ENCODE results near the gene RIMBP3B.
"Not testable (repeated sequence)": the region's sequence is repeated elsewhere in the genome, so short reads cannot be mapped to it uniquely, and the experiment has no call there.

RIMBP3B gene, protein sequence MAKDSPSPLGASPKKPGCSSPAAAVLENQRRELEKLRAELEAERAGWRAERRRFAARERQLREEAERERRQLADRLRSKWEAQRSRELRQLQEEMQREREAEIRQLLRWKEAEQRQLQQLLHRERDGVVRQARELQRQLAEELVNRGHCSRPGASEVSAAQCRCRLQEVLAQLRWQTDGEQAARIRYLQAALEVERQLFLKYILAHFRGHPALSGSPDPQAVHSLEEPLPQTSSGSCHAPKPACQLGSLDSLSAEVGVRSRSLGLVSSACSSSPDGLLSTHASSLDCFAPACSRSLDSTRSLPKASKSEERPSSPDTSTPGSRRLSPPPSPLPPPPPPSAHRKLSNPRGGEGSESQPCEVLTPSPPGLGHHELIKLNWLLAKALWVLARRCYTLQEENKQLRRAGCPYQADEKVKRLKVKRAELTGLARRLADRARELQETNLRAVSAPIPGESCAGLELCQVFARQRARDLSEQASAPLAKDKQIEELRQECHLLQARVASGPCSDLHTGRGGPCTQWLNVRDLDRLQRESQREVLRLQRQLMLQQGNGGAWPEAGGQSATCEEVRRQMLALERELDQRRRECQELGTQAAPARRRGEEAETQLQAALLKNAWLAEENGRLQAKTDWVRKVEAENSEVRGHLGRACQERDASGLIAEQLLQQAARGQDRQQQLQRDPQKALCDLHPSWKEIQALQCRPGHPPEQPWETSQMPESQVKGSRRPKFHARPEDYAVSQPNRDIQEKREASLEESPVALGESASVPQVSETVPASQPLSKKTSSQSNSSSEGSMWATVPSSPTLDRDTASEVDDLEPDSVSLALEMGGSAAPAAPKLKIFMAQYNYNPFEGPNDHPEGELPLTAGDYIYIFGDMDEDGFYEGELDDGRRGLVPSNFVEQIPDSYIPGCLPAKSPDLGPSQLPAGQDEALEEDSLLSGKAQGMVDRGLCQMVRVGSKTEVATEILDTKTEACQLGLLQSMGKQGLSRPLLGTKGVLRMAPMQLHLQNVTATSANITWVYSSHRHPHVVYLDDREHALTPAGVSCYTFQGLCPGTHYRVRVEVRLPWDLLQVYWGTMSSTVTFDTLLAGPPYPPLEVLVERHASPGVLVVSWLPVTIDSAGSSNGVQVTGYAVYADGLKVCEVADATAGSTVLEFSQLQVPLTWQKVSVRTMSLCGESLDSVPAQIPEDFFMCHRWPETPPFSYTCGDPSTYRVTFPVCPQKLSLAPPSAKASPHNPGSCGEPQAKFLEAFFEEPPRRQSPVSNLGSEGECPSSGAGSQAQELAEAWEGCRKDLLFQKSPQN (N-terminal part only)

DNA sequence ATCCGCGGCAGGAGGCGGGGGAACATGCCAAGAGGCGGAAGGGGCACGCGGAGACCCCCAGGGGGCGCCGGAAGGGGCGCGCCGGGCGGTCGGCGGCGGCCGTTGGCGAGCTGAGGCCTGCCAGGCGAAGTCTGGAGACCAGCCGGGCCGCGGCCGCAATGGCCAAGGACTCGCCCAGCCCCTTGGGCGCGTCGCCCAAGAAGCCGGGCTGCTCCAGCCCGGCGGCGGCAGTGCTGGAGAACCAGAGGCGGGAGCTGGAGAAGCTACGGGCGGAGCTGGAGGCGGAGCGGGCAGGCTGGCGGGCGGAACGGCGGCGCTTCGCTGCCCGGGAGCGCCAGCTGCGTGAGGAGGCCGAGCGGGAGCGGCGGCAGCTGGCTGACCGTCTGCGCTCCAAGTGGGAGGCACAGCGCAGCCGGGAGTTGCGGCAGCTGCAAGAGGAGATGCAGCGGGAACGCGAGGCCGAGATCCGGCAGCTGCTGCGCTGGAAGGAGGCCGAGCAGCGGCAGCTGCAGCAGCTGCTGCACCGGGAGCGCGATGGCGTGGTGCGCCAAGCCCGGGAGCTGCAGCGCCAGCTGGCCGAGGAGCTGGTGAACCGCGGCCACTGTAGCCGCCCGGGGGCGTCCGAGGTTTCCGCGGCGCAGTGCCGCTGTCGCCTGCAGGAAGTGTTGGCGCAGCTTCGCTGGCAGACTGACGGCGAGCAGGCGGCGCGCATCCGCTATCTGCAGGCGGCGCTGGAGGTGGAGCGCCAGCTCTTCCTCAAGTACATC lies at the start of gene RIMBP3B:
RIMBP3B (plus strand) TSS at position 51 of the 767 bp plus-strand sequence; CDS start at position 159, 108 bp downstream.
- in situ Hi-C loops (cut with MboI; ENCODE audit: low sequenced_read_pairs) = not testable (repeated sequence)

DNA sequence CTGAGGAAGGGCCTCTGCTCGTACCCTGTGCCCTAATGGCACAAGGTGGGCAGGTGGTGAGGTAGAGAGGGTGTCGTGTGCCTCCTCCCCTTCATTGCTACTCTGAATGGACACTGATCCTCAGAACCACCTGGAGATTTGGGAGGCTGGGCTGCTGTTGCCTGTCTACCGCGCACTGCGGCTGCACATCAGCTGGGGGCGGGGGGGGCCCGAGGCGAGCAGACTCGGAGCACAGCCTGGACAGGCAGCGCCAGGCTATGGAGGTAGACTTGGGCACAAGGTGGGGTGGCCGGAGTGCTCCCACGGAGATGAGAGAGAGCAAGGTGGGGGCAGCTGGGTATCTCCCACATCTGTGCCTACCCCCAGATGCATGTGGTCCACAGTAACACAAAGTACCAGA lies 26.0 kb upstream of the RIMBP3B start:
- in situ Hi-C loops (cut with MboI; ENCODE audit: low sequenced_read_pairs) = not testable (repeated sequence)

DNA sequence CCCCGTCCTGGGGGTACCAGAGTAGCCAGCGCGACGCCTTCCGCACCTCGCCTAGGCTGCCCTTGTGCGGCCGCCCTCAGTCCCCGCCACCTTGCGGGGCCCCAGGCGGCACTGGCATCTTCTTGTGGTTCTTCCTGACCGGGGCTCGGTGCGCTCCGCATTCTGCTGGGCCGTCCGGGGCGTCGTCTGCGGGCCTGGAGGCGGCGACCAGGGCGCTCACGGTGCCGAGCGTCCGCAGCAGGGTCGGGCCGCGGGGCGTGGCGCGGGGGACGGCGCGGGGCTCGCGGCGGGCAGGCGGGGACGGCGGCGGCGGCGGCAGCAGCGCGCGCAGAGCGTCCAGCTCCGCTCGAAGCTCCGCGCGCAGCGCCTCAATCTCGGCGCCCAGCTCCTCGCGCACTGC lies 23.0 kb upstream of the RIMBP3B start:
- in situ Hi-C loops (cut with MboI; ENCODE audit: low sequenced_read_pairs) = not testable (repeated sequence)

DNA sequence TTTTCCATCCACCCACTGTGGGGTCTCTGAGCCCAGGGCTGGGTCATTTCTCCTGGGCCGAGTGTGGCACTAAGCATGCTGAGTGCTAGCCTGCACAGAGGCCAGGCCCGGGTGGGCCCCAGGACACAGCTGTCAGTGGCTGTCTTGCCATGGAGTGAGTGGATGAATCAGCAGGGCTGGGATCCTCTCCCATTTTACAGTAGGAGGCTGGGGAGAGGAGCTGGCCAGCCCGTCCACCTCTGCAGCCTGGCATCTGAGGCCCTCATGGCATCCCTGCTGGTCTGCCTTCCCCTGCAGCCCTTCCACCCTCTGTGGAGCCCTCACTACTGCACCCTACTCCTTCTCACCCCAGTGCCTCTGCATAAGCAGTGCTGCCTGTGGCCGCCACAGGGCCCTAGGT lies 21.1 kb upstream of the RIMBP3B start:
- in situ Hi-C loops (cut with MboI; ENCODE audit: low sequenced_read_pairs) = not testable (repeated sequence)

DNA sequence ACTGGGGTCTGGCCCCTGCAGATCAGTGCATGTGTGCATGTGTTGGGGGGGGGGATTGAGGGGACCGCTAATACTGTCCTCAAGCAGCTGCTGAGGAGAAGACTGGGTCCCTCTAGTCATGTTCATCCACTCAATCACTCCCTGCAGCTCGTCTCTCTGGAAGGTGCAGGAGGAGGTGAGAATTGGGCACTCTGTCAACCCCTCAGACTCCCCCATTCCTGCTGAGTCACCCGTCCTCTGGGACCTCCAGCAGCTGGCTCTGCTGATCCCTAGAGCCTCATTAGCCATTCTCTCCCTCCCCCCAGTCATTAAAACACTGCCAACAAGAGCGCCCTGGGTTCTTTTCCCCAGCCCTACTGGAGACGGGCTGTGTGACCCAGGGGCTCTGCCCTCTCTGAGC lies 20.5 kb upstream of the RIMBP3B start:
- in situ Hi-C loops (cut with MboI; ENCODE audit: low sequenced_read_pairs) = not testable (repeated sequence)

DNA sequence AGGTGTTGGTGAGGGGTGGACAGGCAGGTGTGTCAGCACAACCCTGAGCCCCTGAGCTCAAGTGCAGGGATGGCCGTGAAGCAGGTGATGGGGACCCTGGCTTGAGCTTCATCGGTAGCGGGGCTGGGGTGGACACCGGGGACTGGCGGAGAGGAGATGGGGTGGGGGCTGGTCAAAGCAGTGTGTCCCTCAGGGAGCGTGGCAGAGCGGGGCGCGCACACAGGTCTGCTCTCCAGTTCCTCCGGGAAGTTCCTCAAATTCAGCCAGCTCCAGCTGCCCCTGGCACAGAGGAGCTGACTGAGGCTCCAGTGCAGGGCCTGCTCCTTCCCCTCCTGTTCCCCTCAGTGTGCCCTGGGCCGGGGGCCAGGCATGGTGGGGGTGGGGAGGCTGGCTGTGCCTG lies 19.7 kb upstream of the RIMBP3B start:
- in situ Hi-C loops (cut with MboI; ENCODE audit: low sequenced_read_pairs) = not testable (repeated sequence)

DNA sequence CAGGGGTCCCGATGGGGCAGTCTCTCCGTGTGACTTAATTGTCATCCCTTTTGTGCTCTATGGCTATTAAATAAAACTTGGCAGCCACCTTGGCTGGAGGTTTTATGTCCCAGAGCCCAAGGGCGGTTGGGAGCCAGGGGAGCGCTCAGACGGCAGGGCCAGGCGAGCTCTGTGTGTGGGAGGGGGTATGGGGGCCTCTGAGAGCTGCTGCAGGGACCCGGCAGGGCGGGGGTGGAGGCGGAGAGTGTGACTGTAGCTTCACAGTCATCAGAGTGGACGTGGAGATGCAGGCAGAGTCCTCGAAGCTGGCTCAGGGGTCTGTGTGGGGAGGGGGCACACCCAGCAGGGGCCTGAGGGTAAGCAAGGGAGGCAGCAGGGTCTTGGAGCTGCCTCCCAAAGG lies 19.2 kb upstream of the RIMBP3B start:
- in situ Hi-C loops (cut with MboI; ENCODE audit: low sequenced_read_pairs) = not testable (repeated sequence)

DNA sequence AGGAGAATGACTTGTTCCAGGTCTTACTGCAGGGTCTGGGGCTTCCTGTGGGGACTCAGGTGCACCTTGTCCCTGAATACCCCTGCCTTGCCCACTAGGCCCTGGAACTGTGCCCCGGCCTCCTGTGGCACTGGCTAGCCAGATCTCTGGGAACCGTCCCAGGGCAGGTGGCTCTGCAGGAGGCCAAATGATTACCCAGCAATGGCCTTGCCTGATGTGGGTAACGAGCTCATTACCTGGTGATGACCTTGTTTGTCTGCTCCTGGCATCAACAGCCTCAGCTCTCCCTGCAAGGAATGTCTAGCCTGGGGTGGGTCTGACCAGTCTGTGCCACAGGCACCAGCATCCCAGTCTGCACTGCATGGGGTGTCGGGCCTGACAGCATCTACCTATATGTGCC lies 18.2 kb upstream of the RIMBP3B start:
- in situ Hi-C loops (cut with MboI; ENCODE audit: low sequenced_read_pairs) = not testable (repeated sequence)

DNA sequence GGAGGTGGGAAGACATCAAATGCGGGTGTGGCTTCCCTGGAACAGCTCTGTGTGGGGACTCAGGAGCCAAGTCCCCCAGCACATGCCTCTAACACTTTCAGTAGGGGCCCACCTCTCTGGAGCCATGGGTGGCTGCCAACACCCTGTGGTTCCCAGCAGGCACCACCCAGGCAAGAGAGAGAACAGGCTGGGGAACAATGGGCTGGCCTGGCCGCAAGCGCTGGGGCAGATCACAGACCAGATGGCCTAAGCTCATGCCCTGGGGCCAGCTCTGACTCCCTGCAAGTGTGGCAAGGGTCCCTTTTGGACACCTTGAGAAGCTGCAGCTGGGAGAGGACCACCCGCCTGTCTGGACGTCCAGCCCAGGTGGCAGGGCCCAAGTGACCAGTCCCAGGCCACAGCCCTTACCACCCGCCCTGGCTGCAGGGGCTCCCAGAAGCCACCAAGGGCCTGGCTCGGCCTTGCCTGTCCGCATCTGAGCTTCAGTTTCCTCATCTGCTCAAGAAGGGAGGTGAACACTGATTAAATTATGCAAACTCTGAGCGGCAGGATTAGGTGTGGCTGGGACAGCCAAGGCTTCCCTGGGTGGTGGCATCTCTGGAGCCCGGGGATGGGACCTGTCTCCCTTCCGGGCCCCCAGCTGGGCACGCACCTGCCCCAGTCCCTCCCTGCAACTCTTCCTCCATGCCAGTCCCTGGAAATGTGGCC lies 14.8 kb upstream of the RIMBP3B start:
- in situ Hi-C loops (cut with MboI; ENCODE audit: low sequenced_read_pairs) = not testable (repeated sequence)

DNA sequence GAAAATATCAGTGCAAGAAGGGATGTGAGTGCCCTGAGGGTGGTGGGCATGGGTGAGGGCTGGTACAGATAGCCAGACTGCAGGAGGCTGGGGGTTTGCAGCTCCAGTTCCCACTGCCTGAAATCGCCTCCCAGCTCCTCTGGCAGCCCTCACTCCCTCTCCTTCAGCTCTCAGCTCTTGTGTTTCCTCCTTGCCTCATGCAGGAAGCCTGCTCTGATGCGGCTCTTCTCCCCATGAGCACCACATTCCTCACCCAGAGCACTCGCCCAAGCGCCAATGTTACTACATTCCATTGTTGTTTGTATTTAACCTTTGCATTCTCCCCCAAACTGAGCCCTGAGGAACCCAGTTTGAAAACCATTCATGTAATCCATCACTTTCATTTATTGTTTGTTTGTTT lies 7.7 kb upstream of the RIMBP3B start:
- in situ Hi-C loops (cut with MboI; ENCODE audit: low sequenced_read_pairs) = not testable (repeated sequence)

DNA sequence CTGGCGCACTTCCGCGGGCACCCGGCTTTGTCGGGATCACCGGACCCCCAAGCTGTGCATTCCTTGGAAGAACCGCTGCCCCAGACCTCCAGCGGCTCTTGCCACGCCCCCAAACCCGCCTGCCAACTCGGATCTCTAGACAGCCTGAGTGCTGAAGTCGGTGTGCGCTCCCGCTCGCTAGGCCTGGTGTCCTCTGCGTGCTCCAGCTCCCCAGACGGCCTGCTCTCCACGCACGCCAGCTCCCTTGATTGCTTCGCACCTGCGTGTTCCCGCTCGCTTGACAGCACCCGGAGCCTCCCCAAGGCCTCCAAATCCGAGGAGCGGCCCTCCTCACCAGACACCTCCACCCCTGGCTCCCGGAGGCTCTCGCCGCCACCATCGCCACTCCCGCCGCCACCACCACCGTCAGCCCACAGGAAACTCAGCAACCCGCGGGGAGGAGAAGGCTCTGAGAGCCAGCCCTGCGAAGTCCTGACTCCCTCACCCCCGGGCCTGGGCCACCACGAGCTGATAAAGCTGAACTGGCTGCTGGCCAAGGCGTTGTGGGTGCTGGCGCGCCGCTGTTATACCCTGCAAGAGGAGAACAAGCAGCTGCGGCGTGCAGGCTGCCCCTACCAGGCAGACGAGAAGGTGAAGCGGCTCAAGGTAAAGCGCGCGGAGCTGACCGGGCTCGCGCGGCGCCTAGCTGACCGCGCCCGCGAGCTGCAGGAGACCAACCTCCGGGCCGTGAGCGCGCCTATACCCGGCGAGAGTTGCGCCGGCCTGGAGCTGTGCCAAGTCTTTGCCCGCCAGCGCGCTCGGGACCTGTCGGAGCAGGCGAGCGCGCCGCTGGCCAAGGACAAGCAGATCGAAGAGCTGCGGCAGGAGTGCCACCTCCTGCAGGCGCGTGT lies 1.2 kb downstream of the RIMBP3B start:
- in situ Hi-C loops (cut with MboI; ENCODE audit: low sequenced_read_pairs) = not testable (repeated sequence)

DNA sequence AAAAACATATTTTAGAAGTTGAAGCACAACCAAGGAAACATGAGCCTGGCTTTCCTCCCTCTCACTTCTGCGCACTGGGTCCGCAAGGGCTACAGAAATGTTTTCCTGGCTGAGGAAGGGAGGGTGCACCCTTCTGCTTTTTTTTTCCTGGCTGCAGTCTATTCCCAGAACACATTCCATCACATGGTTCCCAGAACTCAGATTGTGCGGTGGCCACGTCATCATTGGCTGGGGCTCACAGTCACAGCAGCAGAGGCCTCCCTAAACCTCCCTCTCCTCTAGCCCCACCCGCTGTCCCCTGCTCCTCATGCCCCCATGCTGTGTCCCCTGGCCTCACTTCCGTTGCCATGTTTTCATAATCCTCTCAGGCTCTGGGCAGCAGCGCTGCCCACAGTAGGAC lies 5.9 kb downstream of the RIMBP3B start:
- in situ Hi-C loops (cut with MboI; ENCODE audit: low sequenced_read_pairs) = not testable (repeated sequence)

DNA sequence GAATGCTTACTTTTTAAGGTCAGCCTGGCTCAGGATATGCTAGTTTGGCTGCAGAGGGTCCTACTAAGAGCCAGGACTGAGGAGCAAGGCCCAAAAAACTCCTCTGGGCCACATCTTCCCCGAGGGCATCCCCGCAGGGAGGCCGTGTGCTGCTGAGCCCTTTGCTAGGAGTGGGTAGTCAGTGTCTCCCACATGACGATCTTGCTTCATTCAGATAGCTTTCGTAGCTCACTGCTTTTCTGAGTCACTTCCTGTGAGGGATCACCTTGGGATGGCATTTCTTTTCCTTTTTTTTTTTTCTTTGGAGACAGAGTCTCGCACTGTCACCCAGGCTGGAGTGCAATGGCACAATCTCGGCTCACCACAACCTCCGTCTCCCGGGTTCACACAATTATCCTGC lies 6.5 kb downstream of the RIMBP3B start:
- in situ Hi-C loops (cut with MboI; ENCODE audit: low sequenced_read_pairs) = not testable (repeated sequence)

DNA sequence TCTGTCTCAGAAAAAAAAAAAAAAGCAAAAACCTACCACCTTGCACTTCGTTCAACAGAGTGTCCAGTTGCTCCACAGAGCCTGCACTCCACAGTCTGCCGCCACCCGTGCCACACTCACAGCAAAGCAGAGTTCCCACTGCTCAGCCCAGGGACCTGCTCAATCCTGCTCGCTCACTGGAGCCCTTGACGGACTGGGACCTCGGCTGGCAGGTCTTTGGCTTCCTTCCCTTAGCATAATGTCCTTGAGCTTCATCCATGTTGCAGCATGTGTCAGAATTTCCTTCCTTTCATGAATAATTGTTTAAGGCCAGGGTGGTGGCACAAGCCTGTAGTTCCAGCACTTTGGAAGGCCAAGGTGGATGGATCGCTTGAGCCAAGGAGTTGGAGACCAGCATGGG lies 11.1 kb downstream of the RIMBP3B start:
- in situ Hi-C loops (cut with MboI; ENCODE audit: low sequenced_read_pairs) = not testable (repeated sequence)

DNA sequence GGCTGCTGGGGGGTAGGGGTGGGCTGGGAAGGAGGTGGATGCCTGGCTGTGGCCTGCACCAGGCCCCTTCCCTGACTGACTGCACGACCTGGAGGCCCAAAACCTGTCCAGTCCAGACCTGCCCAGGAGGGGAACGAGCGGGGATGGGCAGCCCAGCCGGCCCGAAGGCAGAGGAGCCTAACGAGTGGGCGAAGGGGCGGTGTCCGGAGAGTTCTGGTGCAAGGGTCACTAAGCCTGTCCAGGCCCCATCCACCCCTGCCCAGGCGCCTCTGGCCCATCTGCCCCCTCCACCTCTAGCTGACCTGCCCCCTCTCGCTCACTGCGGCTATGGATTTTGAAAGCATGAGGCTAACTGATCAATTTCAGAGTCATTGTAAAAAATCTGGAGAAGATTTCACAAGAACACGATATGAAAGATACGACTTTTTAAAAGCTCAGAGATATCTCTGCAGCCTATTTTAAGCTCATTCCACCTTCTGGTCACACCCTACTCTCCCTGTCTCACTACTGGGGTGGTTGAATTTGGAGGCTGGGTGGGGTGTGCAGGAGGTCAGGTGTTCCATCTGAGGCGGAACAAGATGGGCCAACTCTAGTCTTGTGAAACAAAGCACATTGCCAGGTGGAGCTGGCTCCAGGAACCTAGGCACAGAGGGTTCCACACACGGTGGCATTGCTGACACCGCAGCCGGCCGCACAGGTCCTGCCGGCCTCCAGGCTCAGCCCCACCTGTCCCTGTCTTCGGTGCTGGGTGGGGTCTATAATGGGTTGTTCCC lies 17.8 kb downstream of the RIMBP3B start:
- in situ Hi-C loops (cut with MboI; ENCODE audit: low sequenced_read_pairs) = not testable (repeated sequence)

DNA sequence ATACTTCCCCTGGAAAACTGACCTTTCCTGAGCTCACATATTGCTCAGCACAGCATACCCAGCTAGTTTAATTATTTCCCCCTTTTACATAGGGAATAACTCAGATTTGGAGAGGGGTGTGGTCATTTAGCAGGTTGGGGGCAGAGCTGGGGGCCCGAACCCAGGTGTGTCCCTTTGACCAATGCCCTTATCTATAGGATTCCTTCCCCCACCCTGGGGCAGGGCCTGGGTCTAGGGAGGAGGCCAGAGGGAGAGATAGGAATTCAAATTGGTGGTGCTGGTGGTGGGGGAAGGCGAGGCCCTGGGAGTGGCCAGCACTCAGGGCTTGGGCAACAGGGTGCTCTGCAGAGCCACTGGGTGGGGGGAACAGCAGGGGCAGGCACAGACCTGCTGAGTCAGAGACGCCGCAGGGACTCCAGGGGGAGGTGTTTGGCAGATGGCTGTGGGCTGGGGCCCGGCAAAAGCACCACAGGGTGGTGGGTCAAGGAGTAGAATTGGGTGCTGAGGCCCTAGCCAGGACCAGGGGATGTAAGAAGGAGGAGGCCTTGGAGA lies 19.3 kb downstream of the RIMBP3B start:
- in situ Hi-C loops (cut with MboI; ENCODE audit: low sequenced_read_pairs) = not testable (repeated sequence)

DNA sequence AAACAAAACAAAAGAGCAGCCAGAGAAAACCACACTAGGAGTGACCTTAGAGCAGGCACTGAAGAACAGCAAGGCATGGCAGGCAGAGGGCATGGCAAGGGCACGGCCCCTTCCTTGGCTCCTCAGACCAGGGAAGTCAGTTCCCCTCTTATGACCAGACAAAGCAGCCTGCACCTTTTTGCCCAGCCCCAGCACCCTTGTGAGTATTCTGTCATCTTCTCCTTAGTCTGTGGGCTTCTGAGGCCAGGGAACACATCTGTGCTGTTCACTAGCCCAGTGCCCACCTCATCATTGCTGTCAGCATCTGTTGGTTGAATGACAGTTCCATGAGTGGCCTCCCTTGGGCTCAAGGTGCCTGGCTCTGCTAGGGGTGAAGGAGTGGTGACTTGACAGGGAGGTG lies 23.6 kb downstream of the RIMBP3B start:
- in situ Hi-C loops (cut with MboI; ENCODE audit: low sequenced_read_pairs) = not testable (repeated sequence)

DNA sequence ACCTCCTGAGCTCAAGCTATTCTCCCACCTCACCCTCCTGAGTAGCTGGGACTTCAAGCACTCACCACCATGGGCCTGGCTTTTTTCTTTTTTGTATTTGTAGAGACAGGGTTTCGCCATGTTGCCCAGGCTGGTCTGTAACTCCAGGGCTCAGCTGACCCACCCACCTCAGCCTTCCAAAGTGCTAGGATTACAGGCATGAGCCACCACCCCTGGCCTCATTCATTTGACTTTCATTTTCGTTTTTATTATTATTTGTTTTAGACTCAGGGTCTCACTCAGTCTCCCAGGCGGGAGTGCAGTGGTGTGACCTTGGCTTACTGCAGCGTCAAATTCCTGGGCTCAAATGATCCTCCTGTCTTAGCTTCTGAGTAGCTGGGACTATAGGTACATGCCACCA lies 24.2 kb downstream of the RIMBP3B start:
- in situ Hi-C loops (cut with MboI; ENCODE audit: low sequenced_read_pairs) = not testable (repeated sequence)
